ENCODE data around the gene SERPING1. TPM values are rescaled to one million over a fixed set of nuclear protein-coding genes. Genes with fewer than 3 reads are reported as not detected.

The SERPING1 gene
- total and polyA plus RNA-seq, 2 experiments from 2014 or later: 147 to 319 TPM

GRCh38 chr11:57624864-57625263 is 27.4 kb downstream of the SERPING1 start:
- Histone ChIP-seq H3K9ac (no peak overlapping the region), H3K9me3 (ENCODE audit: low read depth) (no peaks in the 10 kb centered on the region), H3K27ac (no peak overlapping the region), H2AFZ (no peak overlapping the region), H4K20me1 (ENCODE audit: insufficient read depth) (no peaks in the 10 kb centered on the region), H3K79me2 (ENCODE audit: insufficient read depth) (no peaks in the 10 kb centered on the region), H3K36me3 (ENCODE audit: low read depth) (no peaks in the 10 kb centered on the region; the same call in 1 of the 2 replicates), H3K4me2 (ENCODE audit: unreplicated experiment) (no peak overlapping the region), H3K9me2 (ENCODE audit: insufficient read depth) (no peaks in the 10 kb centered on the region), H3K4me1 (ENCODE audit: insufficient read depth) (no peaks in the 10 kb centered on the region), H3K4me3 (no peak overlapping the region), H3F3A (ENCODE audit: insufficient read depth) (no peaks in the 10 kb centered on the region), H3K27me3 (replicated peaks; ENCODE audit: insufficient read depth) (no peaks in the 10 kb centered on the region)
- in situ Hi-C loops (cut with MboI): no loop called here
- DNase-seq: no peak
- no peak for TF ChIP-seq EZH2phosphoT487 (IDR thresholded peaks at IDR 0.05; ENCODE audit: insufficient read depth, low read depth)
- no peak for TF ChIP-seq EZH2 (IDR thresholded peaks at IDR 0.05; ENCODE audit: insufficient read depth, poor library complexity, severe bottlenecking)
- 62 to 67% methylated on average over 2 of the region's 2 CpGs for WGBS, 2 experiments (ENCODE audit: low coverage in 1 of 2, low lambda C conversion rate in 2 of 2, missing lambda C conversion rate in 2 of 2)

GRCh38 chr11:57626895-57627294 is 29.4 kb downstream of the SERPING1 start:
- Histone ChIP-seq H2AFZ (no peak overlapping the region), H3K9ac (no peak overlapping the region), H3F3A (ENCODE audit: insufficient read depth) (no peaks in the 10 kb centered on the region), H3K9me3 (ENCODE audit: low read depth) (no peaks in the 10 kb centered on the region), H4K20me1 (ENCODE audit: insufficient read depth) (no peaks in the 10 kb centered on the region), H3K4me3 (no peak overlapping the region), H3K9me2 (ENCODE audit: insufficient read depth) (no peaks in the 10 kb centered on the region), H3K4me2 (ENCODE audit: unreplicated experiment) (no peak overlapping the region), H3K27ac (no peak overlapping the region), H3K36me3 (ENCODE audit: low read depth) (no peaks in the 10 kb centered on the region), H3K79me2 (ENCODE audit: insufficient read depth) (no peaks in the 10 kb centered on the region), H3K4me1 (ENCODE audit: insufficient read depth) (no peaks in the 10 kb centered on the region), H3K27me3 (replicated peaks; ENCODE audit: insufficient read depth) (no peaks in the 10 kb centered on the region)
- 89% methylated on average over 1 of the region's 1 CpG for WGBS, 2 experiments (ENCODE audit: low coverage in 1 of 2, low lambda C conversion rate in 2 of 2, missing lambda C conversion rate in 2 of 2)
- DNase-seq: no peak
- TF ChIP-seq EZH2 (IDR thresholded peaks at IDR 0.05; ENCODE audit: insufficient read depth, poor library complexity, severe bottlenecking) (no peak), EZH2phosphoT487 (IDR thresholded peaks at IDR 0.05; ENCODE audit: insufficient read depth, low read depth) (no peak)
- in situ Hi-C loops (cut with MboI): no loop called here

- Histone ChIP-seq H3K4me1 (ENCODE audit: insufficient read depth) (no peaks in the 10 kb centered on the region), H4K20me1 (ENCODE audit: insufficient read depth) (no peaks in the 10 kb centered on the region), H3K4me2 (ENCODE audit: unreplicated experiment) (no peak overlapping the region), H3K9me3 (ENCODE audit: low read depth) (no peaks in the 10 kb centered on the region), H3K27ac (no peak overlapping the region), H3K4me3 (no peak overlapping the region), H3K9me2 (ENCODE audit: insufficient read depth) (no peaks in the 10 kb centered on the region), H3F3A (ENCODE audit: insufficient read depth) (no peaks in the 10 kb centered on the region), H3K9ac (no peak overlapping the region), H3K79me2 (ENCODE audit: insufficient read depth) (no peaks in the 10 kb centered on the region), H2AFZ (no peak overlapping the region), H3K27me3 (replicated peaks; ENCODE audit: insufficient read depth) (no peaks in the 10 kb centered on the region; the same call in 1 of the 2 replicates), H3K36me3 (ENCODE audit: low read depth) (no peaks in the 10 kb centered on the region)
- DNase-seq: no peak
- in situ Hi-C loops (cut with MboI): no loop called here
- no peak for TF ChIP-seq EZH2phosphoT487 (IDR thresholded peaks at IDR 0.05; ENCODE audit: insufficient read depth, low read depth)
- TF ChIP-seq EZH2 (IDR thresholded peaks at IDR 0.05; ENCODE audit: insufficient read depth, poor library complexity, severe bottlenecking): no peak
- 44 to 58% methylated on average over 2 of the region's 2 CpGs for WGBS, 2 experiments (ENCODE audit: low coverage in 1 of 2, low lambda C conversion rate in 2 of 2, missing lambda C conversion rate in 2 of 2)
Measured at GRCh38 chr11:57630171-57630570, 32.7 kb downstream of the SERPING1 start.

GRCh38 chr11:57632116-57632515 is 34.6 kb downstream of the SERPING1 start:
- H3K9me3 ChIP-seq (ENCODE audit: low read depth): no peaks in the 10 kb centered on the region
- WGBS, 2 experiments (ENCODE audit: low coverage in 1 of 2, low lambda C conversion rate in 2 of 2, missing lambda C conversion rate in 2 of 2): 53 to 54% methylated on average over 5 of the region's 5 CpGs
- no peaks in the 10 kb centered on the region; the same call in 1 of the 2 replicates for H3K27me3 ChIP-seq (replicated peaks; ENCODE audit: insufficient read depth)
- no peak overlapping the region for H3K4me2 ChIP-seq (ENCODE audit: unreplicated experiment)
- H4K20me1 ChIP-seq (ENCODE audit: insufficient read depth): no peaks in the 10 kb centered on the region
- DNase-seq: no peak
- in situ Hi-C loops (cut with MboI): no loop called here
- H3K4me3 ChIP-seq: no peak overlapping the region
- no peaks in the 10 kb centered on the region for H3K79me2 ChIP-seq (ENCODE audit: insufficient read depth)
- H3K9me2 ChIP-seq (ENCODE audit: insufficient read depth): no peaks in the 10 kb centered on the region
- H3F3A ChIP-seq (ENCODE audit: insufficient read depth): no peaks in the 10 kb centered on the region
- no peaks in the 10 kb centered on the region for H3K36me3 ChIP-seq (ENCODE audit: low read depth)
- no peak overlapping the region for H3K9ac ChIP-seq
- H3K4me1 ChIP-seq (ENCODE audit: insufficient read depth): no peaks in the 10 kb centered on the region
- no peak overlapping the region for H3K27ac ChIP-seq
- no peak overlapping the region for H2AFZ ChIP-seq
- TF ChIP-seq EZH2phosphoT487 (IDR thresholded peaks at IDR 0.05; ENCODE audit: insufficient read depth, low read depth): no peak
- no peak for TF ChIP-seq EZH2 (IDR thresholded peaks at IDR 0.05; ENCODE audit: insufficient read depth, poor library complexity, severe bottlenecking)

Data from GM23248 (cell line).